CD4-positive, alpha-beta T cell treated with Interleukin-4 for 4 hours (primary cell): ENCODE data around the gene ASB16.
"Not testable (repeated sequence)": the region's sequence is repeated elsewhere in the genome, so short reads cannot be mapped to it uniquely, and the experiment has no call there.

ENCODE experiments used
- DNase-seq: peaks from one replicate; pipeline ENCODE4 v3.0.0-alpha.2; 2020

Gene ASB16

DNA sequence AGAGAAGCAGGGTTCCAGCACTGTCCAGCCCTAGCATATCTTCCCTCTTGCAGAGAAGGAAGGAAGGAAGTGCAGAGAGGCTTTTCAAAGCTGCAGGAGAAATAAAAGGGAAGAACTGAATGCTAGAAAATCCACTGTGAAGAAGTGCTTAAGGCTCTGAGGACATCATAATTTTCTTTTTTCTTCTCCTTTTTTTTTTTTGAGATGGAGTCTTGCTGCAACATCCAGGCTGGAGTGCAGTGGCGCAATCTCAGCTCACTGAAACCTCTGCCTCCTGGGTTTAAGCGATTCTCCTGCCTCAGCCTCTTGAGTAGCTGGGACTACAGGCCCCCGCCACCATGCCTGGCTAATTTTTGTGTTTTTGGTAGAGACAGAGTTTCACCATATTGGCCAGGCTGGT, 21.4 kb upstream of the ASB16 start:
- not testable (repeated sequence) for DNase-seq

DNA sequence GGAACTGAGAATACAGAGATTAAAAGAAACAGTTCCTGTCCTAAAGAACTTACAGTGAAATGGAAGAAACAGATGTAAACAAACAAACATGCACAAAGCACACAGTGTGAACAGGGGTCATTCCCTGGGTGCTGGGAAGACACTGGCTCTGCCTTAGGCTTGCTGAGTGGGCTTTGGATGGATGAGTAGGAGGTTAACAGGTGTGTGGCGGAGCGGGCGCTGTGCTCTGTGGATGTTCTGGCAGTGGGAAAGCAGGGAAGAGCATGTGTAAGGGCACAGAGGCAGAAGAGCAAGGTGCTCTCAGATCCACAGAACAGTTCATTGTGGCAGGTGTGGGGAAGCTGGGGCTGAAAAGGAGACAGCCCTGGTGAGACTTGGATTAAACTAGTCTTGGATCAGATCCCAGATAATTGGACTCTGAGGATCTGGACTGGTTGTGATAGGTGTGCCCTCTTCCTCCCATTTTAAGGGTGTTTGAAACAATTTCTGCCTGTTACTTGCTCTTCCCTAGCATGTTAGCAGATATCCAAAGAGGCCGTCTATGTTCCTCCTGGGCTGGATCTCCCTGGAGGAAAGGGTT, 20.7 kb upstream of the ASB16 start:
- no peak for DNase-seq

- DNase-seq, result no peak
These were observed 17.6 kb upstream of the ASB16 start for GRCh38 chr17:44152875-44153274.

GRCh38 chr17:44155488-44155887, 15.0 kb upstream of the ASB16 start:
- DNase-seq, result no peak

DNA sequence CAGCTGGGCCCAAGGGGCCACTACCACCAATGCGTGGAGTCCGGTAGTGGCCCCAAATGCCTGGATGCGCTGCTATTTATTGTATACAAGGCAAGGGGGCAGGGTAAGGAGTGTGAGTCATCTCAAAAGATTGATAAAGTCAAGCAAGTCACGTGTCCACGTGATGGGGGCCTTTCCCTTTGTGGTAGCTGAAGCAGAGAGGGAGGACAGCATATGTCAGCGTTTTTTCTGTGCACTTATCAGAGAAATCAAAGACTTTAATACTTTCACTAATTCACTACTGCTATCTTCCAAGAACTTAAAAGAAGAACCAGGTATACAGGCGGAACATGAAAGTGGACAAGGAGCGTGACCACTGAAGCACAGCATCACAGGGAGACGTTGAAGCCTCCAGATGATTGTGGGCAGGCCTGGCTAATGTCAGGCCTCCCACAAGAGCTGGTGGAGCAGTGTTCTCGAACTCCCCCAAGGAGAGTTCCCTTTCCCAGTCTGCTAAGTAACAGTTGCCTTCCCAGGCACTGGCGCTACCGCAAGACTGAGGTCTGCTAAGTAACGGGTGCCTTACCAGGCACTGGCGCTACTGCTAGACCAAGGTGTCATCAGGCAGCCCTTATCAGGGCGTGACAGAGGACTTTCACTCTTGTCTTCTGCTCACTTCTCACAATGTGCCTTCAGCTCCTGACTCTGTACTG, 10.8 kb upstream of the ASB16 start:
- DNase-seq, result peak; percentile 61

DNA sequence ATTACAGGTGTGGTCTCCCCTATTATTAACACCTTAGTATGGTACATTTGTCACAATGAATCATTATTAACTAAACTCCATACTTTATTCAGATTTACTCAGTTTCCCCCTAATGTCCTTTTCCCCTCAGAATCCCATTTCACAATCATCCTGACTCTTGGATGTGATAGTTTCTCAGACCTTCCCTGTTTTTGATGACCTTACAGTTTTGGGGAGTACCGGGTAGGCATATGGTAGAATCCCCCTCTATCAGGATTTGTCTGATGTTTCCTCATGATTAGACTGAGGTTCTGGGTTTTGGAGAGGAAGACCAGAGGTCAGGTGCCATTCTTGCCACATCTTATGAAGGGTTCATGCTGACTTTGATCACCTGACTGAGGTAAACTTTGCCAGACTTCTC, 6.0 kb upstream of the ASB16 start:
- DNase-seq, result no peak

GRCh38 chr17:44167181-44167861, 3.2 kb upstream of the ASB16 start:
- no peak for DNase-seq

GRCh38 chr17:44170135-44170498, 387 bp upstream of the ASB16 start:
- no peak for DNase-seq

DNA sequence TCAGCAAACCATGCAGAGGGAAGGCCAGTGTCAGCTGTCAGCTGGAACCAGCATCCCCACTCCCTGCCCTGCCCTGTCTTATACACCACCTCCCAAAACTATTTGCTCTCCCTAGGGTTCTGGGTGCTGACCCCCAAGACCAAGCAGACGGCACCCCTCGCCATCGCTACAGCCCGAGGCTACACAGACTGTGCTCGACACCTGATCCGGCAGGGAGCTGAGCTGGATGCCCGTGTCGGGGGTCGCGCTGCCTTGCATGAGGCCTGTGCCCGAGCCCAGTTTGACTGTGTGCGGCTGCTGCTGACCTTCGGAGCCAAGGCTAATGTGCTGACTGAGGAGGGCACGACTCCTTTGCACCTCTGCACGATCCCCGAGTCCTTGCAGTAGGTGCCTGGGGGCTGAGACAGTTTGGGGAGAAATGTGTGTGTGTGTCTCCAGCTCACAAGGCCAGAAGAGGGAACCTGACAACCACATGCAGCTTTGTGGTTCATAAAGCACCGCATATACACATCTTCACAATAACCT, 1.5 kb downstream of the ASB16 start:
- DNase-seq, result no peak

DNA sequence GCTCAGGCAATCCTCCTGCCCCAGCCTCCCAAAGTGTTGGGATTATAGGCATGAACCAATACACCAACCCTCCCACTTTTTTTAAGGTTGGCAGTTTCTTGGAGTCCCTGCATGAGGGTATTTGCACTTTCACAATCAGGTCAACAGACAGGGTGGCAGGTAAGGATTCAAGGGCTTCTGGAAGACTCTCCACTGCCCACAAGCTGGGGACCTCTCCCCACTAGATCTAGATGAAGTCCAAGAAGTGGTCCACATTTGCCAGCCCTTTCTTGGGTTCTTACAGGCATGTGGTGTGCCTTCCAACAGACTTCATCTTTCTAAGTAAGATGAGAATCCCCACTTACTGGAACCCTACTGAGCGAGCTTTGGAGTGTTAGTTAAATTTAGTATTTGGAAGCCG, 3.9 kb downstream of the ASB16 start:
- DNase-seq, result no peak

DNA sequence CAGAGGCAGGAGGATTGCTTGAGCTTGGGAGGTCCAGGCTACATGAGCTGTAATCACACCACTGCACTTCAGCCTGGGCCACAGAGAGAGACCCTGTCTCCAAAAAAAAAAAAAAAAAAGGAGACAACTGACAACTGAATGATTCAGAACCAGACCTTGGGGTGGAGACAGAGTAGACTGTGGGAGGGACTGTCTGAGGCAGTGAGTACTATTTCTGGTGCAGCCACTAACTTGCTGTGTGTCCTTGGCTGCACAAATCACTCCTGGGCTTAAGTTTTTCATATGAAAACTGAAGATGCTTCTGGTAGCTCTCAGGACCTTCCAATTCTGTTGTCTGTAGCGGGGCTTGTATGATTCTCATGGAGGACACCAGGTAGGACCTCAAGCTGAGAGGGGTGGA, 5.8 kb downstream of the ASB16 start:
- DNase-seq, result no peak

GRCh38 chr17:44176671-44177501, 6.4 kb downstream of the ASB16 start:
- DNase-seq, result no peak

DNA sequence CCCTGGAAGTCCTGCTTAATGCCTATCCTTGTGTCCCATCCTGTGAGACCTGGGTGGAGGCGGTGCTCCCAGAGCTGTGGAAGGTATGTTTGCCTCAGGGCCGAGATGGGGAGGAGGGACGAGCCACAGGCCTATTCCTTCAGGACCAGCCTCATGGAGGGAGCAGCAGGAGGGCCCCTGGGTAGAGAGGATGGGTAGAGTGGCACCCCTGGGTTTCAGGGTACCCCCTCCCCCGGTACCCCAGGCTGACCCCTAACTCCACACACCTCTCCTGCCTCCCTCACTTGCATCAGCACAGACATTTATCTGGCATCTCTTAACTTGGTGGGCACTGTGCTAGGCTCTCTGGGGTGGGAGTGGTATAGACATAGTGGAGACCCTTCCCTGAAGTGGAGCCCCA, 7.1 kb downstream of the ASB16 start:
- DNase-seq, result no peak

GRCh38 chr17:44178133-44178532, 7.6 kb downstream of the ASB16 start:
- DNase-seq, result no peak

- no peak for DNase-seq
These were observed 12.5 kb downstream of the ASB16 start for GRCh38 chr17:44183024-44183423.

DNA sequence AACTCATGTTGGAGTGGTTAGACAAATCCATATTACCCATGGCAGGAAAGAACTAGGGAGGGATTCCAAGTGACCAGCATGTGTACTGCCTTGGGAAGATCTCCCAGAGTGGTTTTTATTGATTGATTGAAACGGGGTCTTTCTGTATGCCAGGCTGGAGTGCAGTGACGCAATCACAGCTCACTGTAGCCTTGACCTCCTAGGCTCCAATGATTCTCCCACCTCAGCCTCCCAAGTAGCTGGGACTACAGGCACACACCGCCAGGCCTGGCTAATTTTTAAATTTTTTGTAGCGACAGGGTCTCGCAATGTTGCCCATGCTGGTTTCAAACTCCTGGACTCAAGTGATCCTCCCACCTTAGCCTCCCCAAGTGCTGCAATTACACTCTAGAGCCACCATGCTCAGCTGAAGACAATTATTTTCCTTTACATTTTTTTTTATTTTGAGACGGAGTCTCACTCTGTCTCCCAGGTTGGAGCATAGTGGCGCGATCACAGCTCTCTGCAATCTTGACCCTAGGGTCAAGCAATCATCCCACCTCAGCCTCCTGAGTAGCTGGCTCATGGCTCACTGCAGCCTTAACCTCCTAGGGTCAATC, 13.8 kb downstream of the ASB16 start:
- DNase-seq, result no peak

- DNase-seq, result peak; percentile 99
These were observed 16.0 kb downstream of the ASB16 start, which contains the start of gene TMUB2 for GRCh38 chr17:44186307-44187130. TMUB2 (plus strand) TSS chr17:44186972; CDS start chr17:44187709, 737 bp downstream.

- peak; percentile 43 for DNase-seq
These were observed 16.8 kb downstream of the ASB16 start for GRCh38 chr17:44187131-44187899.

DNA sequence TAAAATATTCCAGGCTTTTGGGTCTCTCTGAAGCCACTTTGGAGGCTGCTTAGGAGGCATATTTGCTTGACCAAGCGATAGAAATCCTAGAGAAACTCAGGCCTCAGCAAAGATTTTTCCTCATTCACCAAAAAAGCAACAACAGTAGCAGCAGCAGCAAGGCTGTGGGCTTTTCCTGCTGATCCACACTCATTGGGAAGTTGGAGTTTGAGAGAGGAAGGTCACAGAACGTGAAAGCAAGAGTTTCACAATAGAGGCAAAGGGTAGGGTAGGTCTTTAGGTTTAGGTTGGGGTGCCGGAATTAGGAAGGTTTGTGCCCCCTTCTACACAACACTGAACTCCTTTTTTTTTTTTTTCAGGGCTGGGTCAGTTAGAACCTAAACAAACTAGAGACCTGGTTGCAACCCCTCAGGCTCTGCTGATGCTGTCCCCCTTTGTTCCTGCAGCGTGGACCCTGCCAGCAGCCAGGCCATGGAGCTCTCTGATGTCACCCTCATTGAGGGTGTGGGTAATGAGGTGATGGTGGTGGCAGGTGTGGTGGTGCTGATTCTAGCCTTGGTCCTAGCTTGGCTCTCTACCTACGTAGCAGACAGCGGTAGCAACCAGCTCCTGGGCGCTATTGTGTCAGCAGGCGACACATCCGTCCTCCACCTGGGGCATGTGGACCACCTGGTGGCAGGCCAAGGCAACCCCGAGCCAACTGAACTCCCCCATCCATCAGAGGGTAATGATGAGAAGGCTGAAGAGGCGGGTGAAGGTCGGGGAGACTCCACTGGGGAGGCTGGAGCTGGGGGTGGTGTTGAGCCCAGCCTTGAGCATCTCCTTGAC, 18.3 kb downstream of the ASB16 start:
- DNase-seq, result no peak

DNA sequence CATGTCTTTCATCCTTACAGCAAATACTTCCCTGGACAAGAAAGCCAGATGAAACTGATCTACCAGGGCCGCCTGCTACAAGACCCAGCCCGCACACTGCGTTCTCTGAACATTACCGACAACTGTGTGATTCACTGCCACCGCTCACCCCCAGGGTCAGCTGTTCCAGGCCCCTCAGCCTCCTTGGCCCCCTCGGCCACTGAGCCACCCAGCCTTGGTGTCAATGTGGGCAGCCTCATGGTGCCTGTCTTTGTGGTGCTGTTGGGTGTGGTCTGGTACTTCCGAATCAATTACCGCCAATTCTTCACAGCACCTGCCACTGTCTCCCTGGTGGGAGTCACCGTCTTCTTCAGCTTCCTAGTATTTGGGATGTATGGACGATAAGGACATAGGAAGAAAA, 20.0 kb downstream of the ASB16 start:
- no peak for DNase-seq
